Activated naive CD8-positive, alpha-beta T cell treated with anti-CD3 and anti-CD28 coated beads, Interleukin-2, amount 10 ng/mL, durations not matched to agents 7 days and 5 days (primary cell): ENCODE results near the gene CORO2B. TPM values are rescaled to one million over a fixed set of nuclear protein-coding genes. Genes with fewer than 3 reads are reported as not detected.
"Not testable (repeated sequence)": the region's sequence is repeated elsewhere in the genome, so short reads cannot be mapped to it uniquely, and the experiment has no call there.

Experiments
- ATAC-seq: fragments of 150-1000 bp; cut with Tn5 transposase; one replicate; pipeline ENCODE4 v1.10.0; 2021; ENCODE audit warnings: low read depth, moderate library complexity
- POLR2A ChIA-PET: fragments of 350-600 bp; sonication (Branson Sonifier 250); formaldehyde crosslinking; loops from one replicate; lab custom pipeline; 2021; ENCODE audit warnings: antibody characterized with exemption; lab: Charles Lee
- DNase-seq: peaks from one replicate; pipeline ENCODE4 v3.0.0; 2021
- H3K27ac Mint-ChIP-seq: one replicate; pipeline ENCODE4 v1.8.0; 2022; ENCODE audit warnings: mild to moderate bottlenecking, mixed read lengths
- H3K27me3 Mint-ChIP-seq: one replicate; pipeline ENCODE4 v1.8.0; 2022; ENCODE audit warnings: mild to moderate bottlenecking, moderate library complexity, mixed read lengths
- H3K36me3 Mint-ChIP-seq: one replicate; pipeline ENCODE4 v1.8.0; 2021; ENCODE audit warnings: mild to moderate bottlenecking, mixed read lengths
- H3K4me1 Mint-ChIP-seq: one replicate; pipeline ENCODE4 v1.8.0; 2021; ENCODE audit warnings: mixed read lengths
- H3K4me3 Mint-ChIP-seq: one replicate; pipeline ENCODE4 v1.8.0; 2022; ENCODE audit warnings: mild to moderate bottlenecking, moderate library complexity, mixed read lengths
- H3K9me3 Mint-ChIP-seq: one replicate; pipeline ENCODE4 v1.8.0; 2021; ENCODE audit warnings: mixed read lengths
- total RNA-seq, 2 experiments: library from RNA; stranded (reverse); gene quantifications; one replicate each; pipeline ENCODE4 v1.2.3, GENCODE V29; 2021

Gene CORO2B
- total RNA-seq, 2 experiments from 2014 or later: not detected

DNA sequence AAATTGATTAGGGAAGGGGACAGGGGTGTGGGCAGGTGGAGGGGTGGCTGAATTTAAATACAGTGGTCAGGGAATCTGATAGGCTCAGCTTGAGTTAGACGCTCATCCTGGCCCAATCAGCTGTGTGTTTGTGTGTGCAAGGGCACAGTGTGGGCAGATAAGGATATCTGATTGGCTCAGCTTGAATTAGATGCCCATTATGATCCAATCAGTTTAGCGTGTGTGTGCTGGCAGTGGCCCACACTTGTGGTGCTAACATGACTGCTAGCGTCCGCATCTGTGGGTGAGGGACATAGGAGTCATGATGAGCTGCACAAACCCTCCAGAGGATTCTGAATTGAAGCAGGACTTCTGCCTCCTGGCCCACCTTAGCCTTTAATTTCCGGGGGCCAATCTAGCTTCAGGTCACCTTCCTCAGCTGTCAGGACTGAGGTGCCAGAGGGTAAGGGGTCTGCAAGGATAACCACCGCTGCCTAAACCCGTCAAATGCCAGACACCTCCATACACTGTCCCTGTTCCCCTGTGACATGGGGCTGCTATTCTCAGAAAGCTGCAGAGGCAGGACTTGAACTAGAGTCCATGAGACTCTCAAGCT lies 97.3 kb downstream of the CORO2B start:
- ATAC-seq (no peak), DNase-seq (no peak)
- Mint-ChIP-seq H3K27me3 (peaks cover 14% of the 10 kb centered on the region), H3K27ac (no peak overlapping the region), H3K4me1 (peaks cover 3% of the 10 kb centered on the region), H3K4me3 (no peak overlapping the region), H3K36me3 (no peaks in the 10 kb centered on the region), H3K9me3 (no peaks in the 10 kb centered on the region)
- POLR2A ChIA-PET: no interaction called here

DNA sequence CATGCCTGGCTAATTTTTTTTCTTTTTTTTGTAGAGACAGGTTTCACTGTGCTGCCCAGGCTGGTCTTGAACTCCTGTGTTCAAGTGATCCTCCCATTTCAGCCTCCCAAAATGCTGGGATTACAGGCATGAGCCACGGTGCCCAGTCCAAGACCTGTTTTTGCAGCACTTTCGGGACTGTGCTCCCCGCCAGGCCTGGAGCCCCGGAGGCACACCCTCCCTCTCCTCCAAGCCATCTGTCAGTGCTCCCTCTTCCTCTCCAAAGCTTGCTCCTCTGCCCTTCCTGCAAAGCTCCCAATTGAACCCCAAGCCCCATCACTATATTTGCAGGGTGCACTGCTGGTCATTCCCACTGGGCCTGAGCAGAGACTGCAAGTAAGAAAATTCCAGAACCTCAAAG lies 98.1 kb downstream of the CORO2B start:
- H3K4me1 Mint-ChIP-seq: peaks cover 3% of the 10 kb centered on the region
- no peaks in the 10 kb centered on the region for H3K36me3 Mint-ChIP-seq
- H3K27ac Mint-ChIP-seq: no peak overlapping the region
- H3K4me3 Mint-ChIP-seq: no peak overlapping the region
- POLR2A ChIA-PET: no interaction called here
- peaks cover 7% of the 10 kb centered on the region for H3K27me3 Mint-ChIP-seq
- no peak for ATAC-seq
- DNase-seq: no peak
- no peaks in the 10 kb centered on the region for H3K9me3 Mint-ChIP-seq

DNA sequence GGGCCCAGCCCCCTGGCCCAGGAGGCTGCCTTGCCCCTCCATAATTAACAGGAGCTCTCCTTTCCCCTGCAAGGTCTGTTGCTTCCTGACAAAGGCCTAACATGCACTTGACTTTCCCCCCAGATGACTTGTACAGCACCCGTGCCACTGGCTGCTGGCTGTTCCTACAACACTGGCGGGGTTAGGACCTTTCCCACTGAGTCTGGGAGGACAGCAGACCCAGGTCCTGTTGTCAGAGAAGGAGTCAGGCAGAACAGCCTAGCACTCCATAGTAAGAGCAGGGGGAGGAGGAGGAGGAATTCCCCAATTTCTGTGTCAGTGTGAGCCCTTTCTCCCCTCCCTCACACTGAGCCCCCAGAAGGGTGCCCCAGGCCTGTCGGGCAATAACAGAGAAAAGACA lies 99.2 kb downstream of the CORO2B start:
- Mint-ChIP-seq H3K27me3 (peaks cover 5% of the 10 kb centered on the region), H3K36me3 (no peaks in the 10 kb centered on the region), H3K27ac (no peak overlapping the region), H3K4me3 (no peak overlapping the region), H3K4me1 (peaks cover 3% of the 10 kb centered on the region), H3K9me3 (no peaks in the 10 kb centered on the region)
- POLR2A ChIA-PET: no interaction called here
- DNase-seq (no peak), ATAC-seq (no peak)

DNA sequence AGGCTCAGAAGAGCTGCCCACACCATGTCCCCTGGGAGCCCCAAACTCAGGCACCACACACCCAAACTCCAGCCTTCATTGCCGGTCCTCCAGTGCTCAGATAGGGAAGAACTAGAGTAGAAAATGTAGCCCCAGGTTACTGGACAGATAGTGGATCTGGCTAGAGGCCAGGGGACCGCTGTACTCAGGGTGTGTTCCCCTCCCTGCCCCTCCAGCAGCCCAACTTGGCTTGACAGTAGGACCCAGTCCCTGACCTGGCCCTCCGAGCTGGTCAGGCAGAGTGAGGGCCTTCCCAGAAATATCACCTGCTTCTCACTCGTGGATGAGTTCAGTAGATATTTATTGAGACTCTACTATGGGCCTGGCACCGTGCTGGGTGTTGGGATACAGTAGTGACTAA lies 100.0 kb downstream of the CORO2B start:
- no peak for DNase-seq
- Mint-ChIP-seq H3K9me3 (no peaks in the 10 kb centered on the region), H3K27ac (no peak overlapping the region), H3K4me3 (no peak overlapping the region), H3K4me1 (peaks cover 3% of the 10 kb centered on the region), H3K27me3 (peaks cover 5% of the 10 kb centered on the region), H3K36me3 (no peaks in the 10 kb centered on the region)
- no peak for ATAC-seq
- POLR2A ChIA-PET: no interaction called here

DNA sequence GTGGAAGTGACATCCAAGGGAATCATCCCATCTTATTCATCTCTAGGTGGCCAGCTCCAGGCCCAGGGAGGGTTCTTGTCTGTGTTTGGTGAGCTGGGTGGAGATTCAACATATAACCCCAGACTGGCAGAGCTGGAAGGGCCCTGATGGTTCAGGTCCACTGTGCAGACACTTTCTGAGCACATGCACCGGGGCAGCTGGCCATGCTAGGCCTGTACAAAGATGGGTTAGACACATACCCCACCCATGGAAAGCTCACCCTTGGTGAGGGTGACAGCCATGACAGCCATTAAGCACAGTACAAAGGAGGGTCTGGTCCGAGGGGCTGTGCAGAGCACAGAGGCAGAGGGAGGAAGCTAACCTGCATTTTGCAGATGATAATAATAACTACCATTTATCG lies 100.4 kb downstream of the CORO2B start:
- H3K36me3 Mint-ChIP-seq: no peaks in the 10 kb centered on the region

DNA sequence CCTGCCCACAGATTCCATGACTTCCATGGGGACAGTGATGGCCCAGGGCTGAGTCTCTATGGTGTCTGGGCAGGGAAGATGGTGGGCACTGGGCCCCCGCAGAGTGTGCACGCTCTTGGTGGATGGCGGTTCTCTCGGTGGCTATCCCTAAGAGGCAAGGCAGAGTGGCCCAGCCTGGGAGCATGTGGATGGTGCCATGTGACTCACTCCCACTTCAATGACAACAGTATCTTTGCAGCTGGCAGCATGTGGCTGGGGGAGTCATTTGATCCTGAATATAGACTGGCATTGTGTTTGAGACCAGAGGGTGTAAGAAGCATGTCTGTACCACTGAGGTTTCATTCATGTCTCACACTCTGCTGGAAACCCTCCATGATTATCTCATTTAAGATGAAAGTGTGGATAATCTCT lies 101.2 kb downstream of the CORO2B start:
- no peaks in the 10 kb centered on the region for H3K4me1 Mint-ChIP-seq
- POLR2A ChIA-PET: no interaction called here
- no peak for DNase-seq

More for the DNA sequence above, 100.4 kb downstream of the CORO2B start:
- Mint-ChIP-seq H3K27me3 (peaks cover 3% of the 10 kb centered on the region), H3K4me3 (no peak overlapping the region), H3K4me1 (no peaks in the 10 kb centered on the region), H3K27ac (no peak overlapping the region), H3K9me3 (no peaks in the 10 kb centered on the region)
- DNase-seq (no peak), ATAC-seq (no peak)
- POLR2A ChIA-PET: no interaction called here

DNA sequence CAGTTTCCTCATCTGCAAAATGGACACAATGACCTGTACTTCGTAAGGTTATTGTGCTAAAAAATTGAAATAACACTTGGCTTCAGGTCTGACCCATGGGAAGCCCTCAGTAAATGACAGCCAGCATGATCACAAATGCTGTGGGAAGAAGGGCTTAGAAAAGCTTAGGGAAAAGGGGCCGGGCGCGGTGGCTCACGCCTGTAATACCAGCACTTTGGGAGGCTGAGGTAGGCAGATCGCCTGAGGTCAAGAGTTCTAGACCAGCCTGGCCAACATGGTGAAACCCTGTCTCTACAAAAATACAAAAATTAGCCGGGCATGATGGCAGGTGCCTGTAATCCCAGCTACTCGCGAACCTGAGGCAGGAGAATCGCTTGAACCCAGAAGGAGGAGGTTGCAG lies 102.0 kb downstream of the CORO2B start:
- H3K27ac Mint-ChIP-seq, H3K4me3 Mint-ChIP-seq, H3K27me3 Mint-ChIP-seq, H3K4me1 Mint-ChIP-seq, H3K36me3 Mint-ChIP-seq, POLR2A ChIA-PET, DNase-seq, H3K9me3 Mint-ChIP-seq, ATAC-seq: not testable (repeated sequence)

More for the DNA sequence above, 101.2 kb downstream of the CORO2B start:
- Mint-ChIP-seq H3K27me3 (no peaks in the 10 kb centered on the region), H3K36me3 (no peaks in the 10 kb centered on the region), H3K9me3 (no peaks in the 10 kb centered on the region), H3K4me3 (no peak overlapping the region), H3K27ac (no peak overlapping the region)
- no peak for ATAC-seq

DNA sequence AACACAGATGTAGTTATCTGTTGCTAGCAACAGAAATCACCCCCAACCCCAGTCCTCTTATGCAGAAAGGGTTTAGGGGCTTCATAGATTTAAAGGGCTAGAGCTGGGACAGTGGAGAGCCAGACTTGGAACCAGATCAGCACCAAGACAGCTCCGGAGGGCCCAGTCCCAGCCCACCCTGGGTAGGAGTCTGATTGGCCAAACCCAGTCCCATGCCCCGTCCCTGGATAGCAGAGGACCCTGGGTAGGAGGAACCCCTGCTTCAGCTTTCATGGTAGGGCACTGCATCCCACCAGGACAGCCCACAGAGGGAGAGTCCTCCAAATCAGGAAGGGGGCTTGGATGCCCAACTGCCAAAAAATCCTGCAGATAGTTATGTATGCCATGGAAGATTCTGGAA lies 103.0 kb downstream of the CORO2B start:
- POLR2A ChIA-PET: no interaction called here
- DNase-seq (no peak), ATAC-seq (no peak)
- Mint-ChIP-seq H3K27me3 (peaks cover 2% of the 10 kb centered on the region), H3K36me3 (no peaks in the 10 kb centered on the region), H3K4me3 (no peak overlapping the region), H3K27ac (no peak overlapping the region), H3K4me1 (no peaks in the 10 kb centered on the region), H3K9me3 (no peaks in the 10 kb centered on the region)

DNA sequence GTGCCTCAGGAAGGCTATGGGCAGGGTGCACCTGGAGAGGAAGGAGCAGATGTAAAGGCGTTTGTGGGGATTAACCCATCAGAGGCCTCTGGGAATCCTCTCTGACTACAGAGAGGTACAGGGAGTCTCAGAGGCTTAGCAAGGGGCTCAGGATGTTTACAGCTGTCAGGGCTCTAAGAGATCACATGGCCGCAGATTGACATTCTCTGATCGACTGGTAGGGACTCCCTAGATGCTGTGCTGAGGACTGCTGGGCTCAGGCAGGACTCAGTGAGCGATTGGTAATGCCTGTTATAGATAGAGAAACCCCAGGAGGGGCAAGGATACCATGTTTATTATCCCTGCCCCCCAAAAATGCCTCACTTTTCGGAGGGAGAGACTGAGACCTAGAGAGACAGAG lies 103.5 kb downstream of the CORO2B start:
- Mint-ChIP-seq H3K9me3 (no peaks in the 10 kb centered on the region), H3K4me3 (no peak overlapping the region), H3K27me3 (peaks cover 2% of the 10 kb centered on the region), H3K27ac (no peak overlapping the region), H3K36me3 (no peaks in the 10 kb centered on the region), H3K4me1 (no peaks in the 10 kb centered on the region)
- POLR2A ChIA-PET: no interaction called here
- no peak for DNase-seq
- ATAC-seq: no peak

DNA sequence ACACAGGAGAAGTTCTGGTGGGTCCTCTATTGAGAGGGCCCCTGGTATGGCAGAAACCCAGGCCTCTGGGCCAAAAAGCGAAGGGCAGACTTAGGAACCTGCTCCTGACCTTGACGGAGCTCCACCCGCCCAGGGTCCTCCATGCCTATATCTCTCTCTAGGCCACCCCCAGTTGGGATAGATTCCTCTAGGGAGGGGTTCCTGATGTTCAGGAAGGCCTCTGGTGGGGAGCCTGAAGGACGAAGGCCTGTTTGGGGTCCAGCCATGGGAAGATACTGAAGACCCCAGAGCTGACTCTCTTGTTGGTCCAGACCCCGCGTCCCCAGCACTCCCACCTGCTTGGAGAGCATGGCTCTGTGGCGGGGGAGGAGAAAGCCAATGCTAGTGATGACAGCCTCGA lies 104.2 kb downstream of the CORO2B start:
- POLR2A ChIA-PET: no interaction called here

DNA sequence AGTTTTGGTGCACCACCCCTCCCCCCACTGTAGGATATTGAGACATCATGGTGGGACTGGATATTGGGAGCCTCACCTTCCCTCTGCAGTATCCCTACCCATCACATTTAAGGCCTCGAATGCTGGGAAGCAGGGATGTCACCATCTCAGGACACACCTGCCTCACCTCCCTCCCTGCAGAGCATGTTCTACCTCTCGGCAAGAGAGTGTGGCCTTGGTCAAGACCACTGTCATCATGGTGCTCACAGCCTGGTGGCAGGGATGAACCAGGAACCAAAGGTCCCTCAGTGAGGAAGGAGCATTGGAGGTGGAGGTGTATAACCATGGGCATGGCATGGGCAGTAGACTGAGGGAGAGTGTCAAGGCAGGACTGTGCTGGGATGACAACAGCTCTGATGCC lies 104.8 kb downstream of the CORO2B start:
- Mint-ChIP-seq H3K4me1 (no peaks in the 10 kb centered on the region), H3K4me3 (no peak overlapping the region), H3K27ac (no peak overlapping the region), H3K9me3 (no peaks in the 10 kb centered on the region), H3K27me3 (peaks cover 6% of the 10 kb centered on the region), H3K36me3 (no peaks in the 10 kb centered on the region)
- ATAC-seq (no peak), DNase-seq (no peak)
- POLR2A ChIA-PET: no interaction called here

More for the DNA sequence above, 104.2 kb downstream of the CORO2B start:
- Mint-ChIP-seq H3K27me3 (peaks cover 4% of the 10 kb centered on the region), H3K27ac (no peak overlapping the region), H3K9me3 (no peaks in the 10 kb centered on the region), H3K36me3 (no peaks in the 10 kb centered on the region), H3K4me3 (no peak overlapping the region), H3K4me1 (no peaks in the 10 kb centered on the region)
- DNase-seq: peak; percentile 2
- ATAC-seq: no peak

DNA sequence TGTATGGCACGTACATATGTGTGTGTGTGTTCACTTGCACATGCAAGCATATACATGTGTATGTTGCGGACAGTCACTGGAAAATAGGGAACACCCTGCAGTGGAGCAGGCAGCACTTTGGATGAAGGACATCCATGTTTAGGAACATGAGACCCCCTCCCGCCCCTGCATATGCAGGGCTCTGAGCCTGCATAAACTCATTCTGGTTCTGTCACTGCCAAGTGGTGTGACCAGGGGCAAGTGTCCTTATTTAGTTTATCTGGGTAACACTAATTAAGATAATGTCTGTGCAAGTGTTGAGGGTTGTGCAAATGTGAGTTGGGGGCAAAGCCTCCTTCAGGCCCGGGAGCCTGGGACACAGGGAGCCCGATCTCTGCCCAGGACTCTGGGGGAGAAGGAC lies 105.7 kb downstream of the CORO2B start:
- no peaks in the 10 kb centered on the region for H3K4me1 Mint-ChIP-seq
- ATAC-seq: no peak
- no peaks in the 10 kb centered on the region for H3K36me3 Mint-ChIP-seq
- no peak overlapping the region for H3K27ac Mint-ChIP-seq
- POLR2A ChIA-PET: no interaction called here
- DNase-seq: no peak
- no peak overlapping the region for H3K4me3 Mint-ChIP-seq
- H3K27me3 Mint-ChIP-seq: peaks cover 8% of the 10 kb centered on the region
- H3K9me3 Mint-ChIP-seq: no peaks in the 10 kb centered on the region

DNA sequence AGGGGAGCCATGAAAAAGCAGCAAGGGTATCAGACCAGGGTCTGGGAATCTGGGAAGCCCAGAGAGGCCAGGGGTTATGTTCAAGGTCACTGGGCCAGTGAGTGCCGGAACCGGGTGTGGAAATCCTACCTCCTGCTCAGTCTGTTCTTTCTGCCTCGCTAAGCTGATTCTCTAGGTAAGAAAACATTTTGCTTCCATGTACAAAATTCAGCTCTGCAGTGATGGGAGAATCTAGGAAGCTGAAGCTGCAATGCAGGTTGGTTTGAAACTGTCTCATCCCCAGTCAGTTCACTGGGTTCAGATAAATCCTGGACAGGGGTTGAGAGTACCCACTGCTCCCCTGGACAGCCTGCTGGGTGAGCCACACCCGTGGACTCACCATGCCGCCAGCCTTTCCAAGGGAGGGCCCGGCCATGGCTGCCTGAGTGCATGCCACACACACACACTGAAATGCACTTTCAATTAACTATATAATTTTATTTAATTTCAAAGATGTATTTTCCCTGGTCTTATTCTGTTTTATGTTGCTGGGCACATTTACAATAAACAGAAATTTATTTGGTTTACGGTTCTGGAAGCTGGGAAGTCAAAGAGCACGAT lies 108.4 kb downstream of the CORO2B start:
- Mint-ChIP-seq H3K36me3 (no peaks in the 10 kb centered on the region), H3K4me3 (no peak overlapping the region), H3K27me3 (peaks cover 8% of the 10 kb centered on the region), H3K9me3 (no peaks in the 10 kb centered on the region), H3K4me1 (no peaks in the 10 kb centered on the region), H3K27ac (no peak overlapping the region)
- ATAC-seq: no peak
- DNase-seq: peak; percentile 2
- POLR2A ChIA-PET: no interaction called here

DNA sequence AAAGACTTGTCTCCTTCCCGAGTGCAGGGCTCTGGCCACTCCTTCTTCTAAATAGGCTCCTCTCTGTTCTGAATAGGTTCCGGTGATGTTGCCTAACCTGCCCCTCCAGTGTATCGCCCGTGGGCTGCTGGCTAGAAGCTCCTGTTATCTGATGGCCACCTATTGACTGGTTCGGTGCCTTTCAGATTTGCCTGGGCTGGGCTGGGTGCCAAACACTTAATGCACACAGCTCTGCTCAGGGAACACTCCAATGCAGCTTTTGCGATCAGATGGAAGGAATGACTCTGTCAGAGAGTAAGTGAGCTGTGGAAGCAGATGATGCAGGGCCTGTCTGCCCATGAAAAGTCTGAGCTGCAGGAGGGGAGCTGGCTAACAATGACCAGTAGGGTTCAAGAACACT lies 112.9 kb downstream of the CORO2B start:
- Mint-ChIP-seq H3K36me3 (no peaks in the 10 kb centered on the region), H3K27ac (no peak overlapping the region), H3K9me3 (no peaks in the 10 kb centered on the region), H3K27me3 (peaks cover 8% of the 10 kb centered on the region), H3K4me1 (peaks cover 7% of the 10 kb centered on the region), H3K4me3 (no peak overlapping the region)
- DNase-seq (no peak), ATAC-seq (no peak)
- POLR2A ChIA-PET: no interaction called here
